GM18870 (cell line): ENCODE data around the gene COL6A2.
"Not testable (repeated sequence)": the region's sequence is repeated elsewhere in the genome, so short reads cannot be mapped to it uniquely, and the experiment has no call there.

ENCODE experiments used
- ATAC-seq: cut with Tn5 transposase; IDR thresholded peaks from one replicate; pipeline ENCODE4 v1.9.1; 2021; ENCODE audit warnings: moderate library complexity; ENCODE audit not compliant: unreplicated experiment

COL6A2 gene

GRCh38 chr21:46168659-46169386, 70.9 kb downstream of the COL6A2 start:
- ATAC-seq = no peak

GRCh38 chr21:46170436-46171193, 72.7 kb downstream of the COL6A2 start:
- ATAC-seq = not testable (repeated sequence)

- no peak for ATAC-seq
Observed at GRCh38 chr21:46171585-46171984, 73.7 kb downstream of the COL6A2 start.

GRCh38 chr21:46171996-46172862, 74.3 kb downstream of the COL6A2 start:
- no peak for ATAC-seq

GRCh38 chr21:46172863-46173528, 75.1 kb downstream of the COL6A2 start:
- no peak for ATAC-seq

GRCh38 chr21:46173573-46173972, 75.7 kb downstream of the COL6A2 start:
- ATAC-seq = no peak

GRCh38 chr21:46176443-46177129, 78.7 kb downstream of the COL6A2 start:
- ATAC-seq = not testable (repeated sequence)

GRCh38 chr21:46178961-46179360, 81.0 kb downstream of the COL6A2 start:
- ATAC-seq = no peak
